Keratinocyte (primary cell): Measurements from ENCODE around the gene ZIC5. TPM values are rescaled to one million over a fixed set of nuclear protein-coding genes. Genes with fewer than 3 reads are reported as not detected.

Experiments
- DNase-seq: peaks from one replicate; pipeline ENCODE4 v3.0.0-alpha.2; 2011; ENCODE audit warnings: low read depth, missing footprints, low spot score
- FAIRE-seq: peaks from 2 replicates; lab custom pipeline; 2011; peaks lifted over from hg19 to GRCh38; lab: Jason Lieb, UNC
- H2AFZ ChIP-seq: 2 replicates; pipeline ENCODE4 v1.6.0; 2012; ENCODE audit warnings: low read length, control low read depth, inconsistent platforms; ENCODE audit not compliant: control insufficient read depth
- H3K27ac ChIP-seq: 2 replicates; pipeline ENCODE4 v1.5.1; 2011; ENCODE audit warnings: low read length; ENCODE audit not compliant: control insufficient read depth, insufficient read depth
- H3K27me3 ChIP-seq: 3 replicates; pipeline ENCODE4 v1.6.0; 2011; ENCODE audit warnings: low read length; ENCODE audit not compliant: control insufficient read depth, insufficient read depth; ENCODE audit errors: extremely low read depth
- H3K36me3 ChIP-seq, 2 experiments: 2 replicates in 1 of 2; 3 replicates in 1 of 2; pipeline ENCODE4 v1.5.1; 2011; ENCODE audit warnings: low read length in 2 of 2, mild to moderate bottlenecking in 1 of 2; ENCODE audit not compliant: control insufficient read depth in 2 of 2, insufficient read depth in 2 of 2; ENCODE audit errors: extremely low read depth in 1 of 2
- H3K4me1 ChIP-seq: 3 replicates; pipeline ENCODE4 v1.5.1; 2011; ENCODE audit warnings: low read length; ENCODE audit not compliant: control insufficient read depth, insufficient read depth; ENCODE audit errors: extremely low read depth
- H3K4me2 ChIP-seq: 3 replicates; pipeline ENCODE4 v1.6.0; 2011; ENCODE audit warnings: low read depth, low read length; ENCODE audit not compliant: control insufficient read depth, insufficient read depth; ENCODE audit errors: extremely low read depth
- H3K4me3 ChIP-seq, 3 experiments: fragments of 200-600 bp in 1 of 3; sonication (generic) in 1 of 3; 2 replicates in 2 of 3; 3 replicates in 1 of 3; pipeline ENCODE4 v1.5.1; 2011 to 2016; ENCODE audit warnings: low read length in 3 of 3, mild to moderate bottlenecking in 3 of 3, control low read depth in 2 of 3, inconsistent platforms in 1 of 3, low read depth in 1 of 3, mixed read lengths in 1 of 3, mixed run types in 1 of 3, moderate library complexity in 1 of 3; ENCODE audit not compliant: control insufficient read depth in 2 of 3, insufficient read depth in 2 of 3; ENCODE audit errors: extremely low read depth in 1 of 3
- H3K79me2 ChIP-seq: 2 replicates; pipeline ENCODE4 v1.6.0; 2012; ENCODE audit warnings: low read length; ENCODE audit not compliant: control insufficient read depth, insufficient read depth
- H3K9ac ChIP-seq: 3 replicates; pipeline ENCODE4 v1.6.0; 2011; ENCODE audit warnings: low read length; ENCODE audit not compliant: control insufficient read depth, insufficient read depth; ENCODE audit errors: extremely low read depth
- H3K9me1 ChIP-seq: 3 replicates; pipeline ENCODE4 v1.6.0; 2011; ENCODE audit warnings: low read length; ENCODE audit not compliant: control insufficient read depth, insufficient read depth; ENCODE audit errors: extremely low read depth
- H3K9me3 ChIP-seq: 2 replicates; pipeline ENCODE4 v1.5.1; 2012; ENCODE audit warnings: low read depth, low read length; ENCODE audit not compliant: control insufficient read depth
- H4K20me1 ChIP-seq: 3 replicates; pipeline ENCODE4 v1.6.0; 2011; ENCODE audit warnings: low read length; ENCODE audit not compliant: control insufficient read depth, insufficient read depth; ENCODE audit errors: extremely low read depth
- EZH2 ChIP-seq: IDR thresholded peaks from one replicate; pipeline ENCODE4 v1.6.1; 2012; ENCODE audit warnings: inconsistent platforms, mild to moderate bottlenecking, low read length, moderate library complexity
- dilution Hi-C: fragments of 300-500 bp; cut with MboI; formaldehyde crosslinking; loops from one replicate; pipeline ENCODE4 v1.7.0; 2020; ENCODE audit warnings: low sequenced_read_pairs; ENCODE audit not compliant: extremely low pct_ligation_motif_present
- polyA plus RNA-seq, 5 experiments: library from polyadenylated mRNA; depleted of rRNA in 3 of 5; stranded (reverse) in 3 of 5; stranded (forward) in 1 of 5; unstranded in 1 of 5; fragments of >200 nt; gene quantifications; 1 replicate in 1 of 5; 2 replicates in 3 of 5; 3 replicates in 1 of 5; pipeline versions ENCODE4 v1.2.1 to v1.2.3, GENCODE V29; 2011 to 2012; ENCODE audit warnings: missing spikeins in 2 of 5, low read depth in 1 of 5, low replicate concordance in 1 of 5
- TF ChIP-seq, protein P1 (sequence below), 3 experiments: IDR thresholded peaks in 1 of 3; conservative IDR thresholded peaks in 1 of 3; optimal IDR thresholded peaks in 1 of 3; 2 replicates in 2 of 3; 3 replicates in 1 of 3; pipeline versions ENCODE3 to v1.5.1; 2011; ENCODE audit warnings: low read length in 3 of 3, mild to moderate bottlenecking in 3 of 3, moderate library complexity in 2 of 3, control low read depth in 1 of 3, inconsistent platforms in 1 of 3; ENCODE audit not compliant: insufficient read depth in 2 of 3; ENCODE audit errors: extremely low read depth in 1 of 3

ZIC5 gene
- polyA plus RNA-seq, 1 donor (not counting 4 experiments of a cell fraction or from before 2014, with no cell fraction given) = not detected

DNA sequence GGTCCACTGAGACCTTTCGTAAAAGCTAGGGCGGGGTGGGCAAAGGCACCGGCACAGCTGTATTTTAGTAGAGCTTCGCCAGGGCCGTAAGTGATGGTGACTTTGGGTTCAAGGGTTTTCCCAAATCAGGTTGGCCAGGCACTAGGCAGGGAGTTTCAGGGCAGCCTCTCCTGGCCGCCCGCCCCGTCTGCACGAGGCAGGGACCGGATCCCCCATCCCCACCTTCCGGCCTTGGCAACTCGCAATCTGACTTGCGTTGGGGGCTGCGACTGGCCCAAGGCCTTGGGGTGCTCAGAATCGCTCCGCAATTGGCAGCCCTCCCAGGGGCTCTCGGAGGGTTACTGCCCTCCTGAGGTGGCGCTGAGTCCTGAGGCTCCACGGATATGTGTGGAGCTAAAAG, 4.1 kb upstream of the ZIC5 start:
- no peaks in the 10 kb centered on the region for H3K4me1 ChIP-seq
- no peak for TF ChIP-seq EZH2
- TF ChIP-seq, protein P1, sequence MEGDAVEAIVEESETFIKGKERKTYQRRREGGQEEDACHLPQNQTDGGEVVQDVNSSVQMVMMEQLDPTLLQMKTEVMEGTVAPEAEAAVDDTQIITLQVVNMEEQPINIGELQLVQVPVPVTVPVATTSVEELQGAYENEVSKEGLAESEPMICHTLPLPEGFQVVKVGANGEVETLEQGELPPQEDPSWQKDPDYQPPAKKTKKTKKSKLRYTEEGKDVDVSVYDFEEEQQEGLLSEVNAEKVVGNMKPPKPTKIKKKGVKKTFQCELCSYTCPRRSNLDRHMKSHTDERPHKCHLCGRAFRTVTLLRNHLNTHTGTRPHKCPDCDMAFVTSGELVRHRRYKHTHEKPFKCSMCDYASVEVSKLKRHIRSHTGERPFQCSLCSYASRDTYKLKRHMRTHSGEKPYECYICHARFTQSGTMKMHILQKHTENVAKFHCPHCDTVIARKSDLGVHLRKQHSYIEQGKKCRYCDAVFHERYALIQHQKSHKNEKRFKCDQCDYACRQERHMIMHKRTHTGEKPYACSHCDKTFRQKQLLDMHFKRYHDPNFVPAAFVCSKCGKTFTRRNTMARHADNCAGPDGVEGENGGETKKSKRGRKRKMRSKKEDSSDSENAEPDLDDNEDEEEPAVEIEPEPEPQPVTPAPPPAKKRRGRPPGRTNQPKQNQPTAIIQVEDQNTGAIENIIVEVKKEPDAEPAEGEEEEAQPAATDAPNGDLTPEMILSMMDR (optimal IDR thresholded peaks at IDR 0.05 in 1 of 3, IDR thresholded peaks at IDR 0.05 in 1 of 3, conservative IDR thresholded peaks at IDR 0.05 in 1 of 3; ENCODE audit: extremely low read depth in 1 of 3, insufficient read depth in 2 of 3, low read length in 3 of 3) = no peak
- no peaks in the 10 kb centered on the region for H3K9me1 ChIP-seq
- H2AFZ ChIP-seq = no peak overlapping the region
- H3K27me3 ChIP-seq = peaks cover 96% of the 10 kb centered on the region
- dilution Hi-C loops = no loop called here
- no peak overlapping the region for H3K4me2 ChIP-seq
- H3K27ac ChIP-seq = no peak overlapping the region
- peaks cover 5% of the 10 kb centered on the region for H3K9me3 ChIP-seq
- no peak overlapping the region for H3K4me3 ChIP-seq
- DNase-seq (no peak), FAIRE-seq (no peak)
- H4K20me1 ChIP-seq = peaks cover 6% of the 10 kb centered on the region
- no peak overlapping the region for H3K9ac ChIP-seq
- H3K36me3 ChIP-seq = no peaks in the 10 kb centered on the region
- H3K79me2 ChIP-seq = no peaks in the 10 kb centered on the region

DNA sequence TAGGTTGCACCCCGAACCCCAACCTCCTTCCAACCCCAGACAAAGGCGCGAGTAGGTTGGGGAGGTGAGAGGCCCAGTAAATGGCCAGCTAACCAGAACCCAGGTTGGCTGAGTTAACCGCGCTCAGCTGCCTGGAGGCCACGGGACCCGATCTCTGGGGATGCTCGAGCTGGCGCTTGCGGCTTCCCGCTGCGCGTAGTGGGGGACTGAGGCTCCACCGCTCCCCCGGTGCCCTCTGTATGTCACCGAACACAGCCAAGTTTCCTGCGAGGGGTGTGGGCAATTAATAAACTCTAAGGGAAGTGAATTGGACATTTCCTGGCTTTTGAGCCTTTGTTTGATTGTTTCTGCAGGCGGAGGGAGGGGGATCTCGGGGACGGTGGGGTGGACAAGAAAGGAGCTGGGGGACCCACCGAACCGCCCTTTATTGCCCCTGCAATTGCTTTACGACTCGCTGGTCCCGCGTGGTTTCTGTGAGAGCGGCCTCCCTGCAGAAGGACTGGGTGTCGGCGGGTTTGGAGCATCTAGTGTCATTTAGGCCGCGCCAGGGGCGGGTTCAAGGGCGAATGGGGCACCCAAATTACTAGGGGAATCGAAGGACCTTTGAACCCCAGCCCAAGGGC, 3.5 kb upstream of the ZIC5 start:
- H3K27me3 ChIP-seq = peaks cover 95% of the 10 kb centered on the region
- H3K4me1 ChIP-seq = peaks cover under 1% of the 10 kb centered on the region
- H3K36me3 ChIP-seq = no peaks in the 10 kb centered on the region
- dilution Hi-C loops = no loop called here
- H4K20me1 ChIP-seq = peaks cover 6% of the 10 kb centered on the region
- FAIRE-seq (no peak), DNase-seq (no peak)
- H2AFZ ChIP-seq = no peak overlapping the region
- peaks cover 5% of the 10 kb centered on the region for H3K9me3 ChIP-seq
- H3K79me2 ChIP-seq = no peaks in the 10 kb centered on the region
- no peak overlapping the region for H3K4me2 ChIP-seq
- H3K9ac ChIP-seq = no peak overlapping the region
- no peaks in the 10 kb centered on the region for H3K9me1 ChIP-seq
- no peak overlapping the region for H3K4me3 ChIP-seq
- peak; percentile 68 for TF ChIP-seq EZH2
- TF ChIP-seq, protein P1 (optimal IDR thresholded peaks at IDR 0.05 in 1 of 3, IDR thresholded peaks at IDR 0.05 in 1 of 3, conservative IDR thresholded peaks at IDR 0.05 in 1 of 3; ENCODE audit: extremely low read depth in 1 of 3, insufficient read depth in 2 of 3, low read length in 3 of 3) = no peak
- no peak overlapping the region for H3K27ac ChIP-seq
